ENCODE measurements around the gene AKR1C8.

Gene AKR1C8

GRCh38 chr10:5107860-5108526 lies 77.0 kb downstream of the AKR1C8 start:
- DNase-seq = no peak

GRCh38 chr10:5106553-5106952 lies 78.4 kb downstream of the AKR1C8 start:
- no peak for DNase-seq

- no peak for DNase-seq
Measured at GRCh38 chr10:5105626-5106025, 79.3 kb downstream of the AKR1C8 start.
